Liver (tissue), 9 donors: ENCODE measurements around the gene SPDEF. TPM values are rescaled to one million over a fixed set of nuclear protein-coding genes. Genes with fewer than 3 reads are reported as not detected.

Source experiments
- DNase-seq: peaks from one replicate; pipeline ENCODE4 v3.0.0-alpha.2; 2017; ENCODE audit warnings: low spot score
- H3K27ac ChIP-seq, 2 donors: one replicate each; pipeline ENCODE4 v1.7.0; 2013; ENCODE audit warnings: inconsistent platforms in 2 of 2, low read length in 2 of 2, control low read depth in 1 of 2, low read depth in 1 of 2, mild to moderate bottlenecking in 1 of 2
- H3K27me3 ChIP-seq, 4 donors: one replicate each; pipeline versions ENCODE4 v1.6.1 to v1.7.0; 2013; ENCODE audit warnings: low read length in 3 of 4, inconsistent platforms in 1 of 4, mild to moderate bottlenecking in 1 of 4, moderate library complexity in 1 of 4; ENCODE audit not compliant: control insufficient read depth in 4 of 4, insufficient read depth in 4 of 4
- H3K36me3 ChIP-seq, 4 donors: one replicate each; pipeline versions ENCODE4 v1.6.1 to v1.7.0; 2013; ENCODE audit warnings: low read length in 3 of 4, mild to moderate bottlenecking in 3 of 4, low read depth in 1 of 4, moderate library complexity in 1 of 4; ENCODE audit not compliant: control insufficient read depth in 4 of 4, insufficient read depth in 3 of 4
- H3K4me1 ChIP-seq, 4 donors: one replicate each; pipeline versions ENCODE4 v1.6.1 to v1.7.0; 2013; ENCODE audit warnings: low read length in 3 of 4, mild to moderate bottlenecking in 3 of 4, moderate library complexity in 1 of 4; ENCODE audit not compliant: control insufficient read depth in 4 of 4, insufficient read depth in 4 of 4
- H3K4me3 ChIP-seq, 3 donors: one replicate each; pipeline versions ENCODE4 v1.6.1 to v1.7.0; 2013; ENCODE audit warnings: low read length in 3 of 3, control low read depth in 1 of 3, low read depth in 1 of 3, mild to moderate bottlenecking in 1 of 3
- H3K9ac ChIP-seq, 2 donors: one replicate each; pipeline ENCODE4 v1.7.0; 2013; ENCODE audit warnings: low read length in 2 of 2, mild to moderate bottlenecking in 2 of 2, moderate library complexity in 2 of 2, control low read depth in 1 of 2, low read depth in 1 of 2
- H3K9me3 ChIP-seq, 4 donors: one replicate each; pipeline versions ENCODE4 v1.6.1 to v1.7.0; 2013; ENCODE audit warnings: low read length in 3 of 4; ENCODE audit not compliant: control insufficient read depth in 4 of 4
- ATF3 ChIP-seq: IDR thresholded peaks from 2 replicates; pipeline ENCODE4 v1.6.1; 2016; ENCODE audit warnings: antibody characterized with exemption
- CTCF ChIP-seq: fragments of 150-350 bp; IDR thresholded peaks from 2 replicates; pipeline ENCODE4 v1.5.1; 2017; ENCODE audit warnings: improper control_type of control experiment, low read depth, low read length; ENCODE audit not compliant: missing input control
- EGR1 ChIP-seq, 2 donors: IDR thresholded peaks; 2 replicates each; pipeline ENCODE4 v1.6.1; 2016 to 2018; ENCODE audit warnings: antibody characterized with exemption in 2 of 2, low read depth in 2 of 2
- FOXA1 ChIP-seq: IDR thresholded peaks from 2 replicates; pipeline ENCODE4 v1.6.1; 2016; ENCODE audit warnings: antibody characterized with exemption
- FOXA2 ChIP-seq: IDR thresholded peaks from 2 replicates; pipeline ENCODE4 v1.6.1; 2016; ENCODE audit warnings: antibody characterized with exemption
- GABPA ChIP-seq, 2 donors: IDR thresholded peaks in 1 of 2; conservative IDR thresholded peaks in 1 of 2; 2 replicates each; pipeline ENCODE4 v1.6.1; 2016; ENCODE audit warnings: antibody characterized with exemption in 2 of 2, mild to moderate bottlenecking in 1 of 2, moderate library complexity in 1 of 2
- HNF4A ChIP-seq, 2 donors: conservative IDR thresholded peaks; 2 replicates each; pipeline ENCODE4 v1.6.1; 2016; ENCODE audit warnings: antibody characterized with exemption in 2 of 2, mild to moderate bottlenecking in 2 of 2
- JUND ChIP-seq, 2 donors: IDR thresholded peaks; 2 replicates each; pipeline ENCODE4 v1.6.1; 2016; ENCODE audit warnings: antibody characterized with exemption in 2 of 2
- MAX ChIP-seq: IDR thresholded peaks from 2 replicates; pipeline ENCODE4 v1.6.1; 2016; ENCODE audit warnings: antibody characterized with exemption
- NR2F2 ChIP-seq: IDR thresholded peaks from 2 replicates; pipeline ENCODE4 v1.6.1; 2016; ENCODE audit warnings: antibody characterized with exemption
- RAD21 ChIP-seq, 2 donors: IDR thresholded peaks; 2 replicates each; pipeline ENCODE4 v1.6.1; 2016; ENCODE audit warnings: antibody characterized with exemption in 2 of 2, mild to moderate bottlenecking in 2 of 2
- REST ChIP-seq: IDR thresholded peaks from 2 replicates; pipeline ENCODE4 v1.6.1; 2016; ENCODE audit warnings: antibody characterized with exemption, mild to moderate bottlenecking
- RXRA ChIP-seq, 2 donors: IDR thresholded peaks; 2 replicates each; pipeline ENCODE4 v1.6.1; 2017 to 2018; ENCODE audit warnings: antibody characterized with exemption in 2 of 2, mild to moderate bottlenecking in 1 of 2
- SP1 ChIP-seq: IDR thresholded peaks from 2 replicates; pipeline ENCODE4 v1.6.1; 2018; ENCODE audit warnings: antibody characterized with exemption, mild to moderate bottlenecking
- TAF1 ChIP-seq: conservative IDR thresholded peaks from 2 replicates; pipeline ENCODE4 v1.6.1; 2016; ENCODE audit warnings: antibody characterized with exemption, mild to moderate bottlenecking
- YY1 ChIP-seq: IDR thresholded peaks from 2 replicates; pipeline ENCODE4 v1.6.1; 2016; ENCODE audit warnings: antibody characterized with exemption, mild to moderate bottlenecking
- ZBTB33 ChIP-seq: IDR thresholded peaks from 2 replicates; pipeline ENCODE4 v1.6.1; 2016; ENCODE audit warnings: antibody characterized with exemption
- WGBS: extraction: QIAGEN DNeasy Blood & Tissue Kit; methylation state at CpG from one replicate; pipeline ENCODE4 v1.1.7; 2013; 5-methylcytosine and 5-hydroxymethylcytosine counted together
- polyA plus RNA-seq, 2 donors: library from polyadenylated mRNA; stranded (reverse) in 1 of 2; unstranded in 1 of 2; fragments of 200-250 nt in 1 of 2; fragments of >200 nt in 1 of 2; fragmentation: Nextera tagmentation in 1 of 2; extraction: Ambion mirVana in 1 of 2; gene quantifications; one replicate each; pipeline versions ENCODE4 v1.2.1 to v1.2.3, GENCODE V29; 2013 to 2015
- total RNA-seq, 2 donors: library from RNA; depleted of rRNA; stranded (reverse); fragments of >200 nt; gene quantifications; one replicate each; pipeline ENCODE4 v1.2.3, GENCODE V29; 2014
- donor health status: healthy.
- donor health status: healthy.
- donor health status: healthy.
- donor health status: healthy.
- donor health status: healthy.

The SPDEF gene
- total and polyA plus RNA-seq, 4 donors: 0.05 to 0.09 TPM; not detected in 2

- no peak for TF ChIP-seq NR2F2
- TF ChIP-seq ZBTB33: no peak
Observed at GRCh38 chr6:34587325-34587724, 31.2 kb upstream of the SPDEF start (continued).

GRCh38 chr6:34586327-34587040 lies 30.4 kb upstream of the SPDEF start:
- Histone ChIP-seq H3K4me1 (no peaks in the 10 kb centered on the region), H3K27me3 (no peaks in the 10 kb centered on the region), H3K9ac (no peak overlapping the region), H3K4me3 (no peak overlapping the region), H3K36me3 (peaks cover 6 to 23% (median 7%) of the 10 kb centered on the region in 4 donors), H3K9me3 (no peaks in the 10 kb centered on the region), H3K27ac (no peak overlapping the region)
- 84% methylated on average over 5 of the region's 5 CpGs for WGBS
- DNase-seq: no peak
- no peak for TF ChIP-seq GABPA (IDR thresholded peaks at IDR 0.05 in 1 of 2, conservative IDR thresholded peaks at IDR 0.05 in 1 of 2)
- no peak for TF ChIP-seq YY1
- no peak for TF ChIP-seq RXRA (IDR thresholded peaks at IDR 0.05)
- TF ChIP-seq FOXA1: no peak
- TF ChIP-seq TAF1: no peak
- no peak for TF ChIP-seq ATF3
- no peak for TF ChIP-seq NR2F2

GRCh38 chr6:34585512-34586061 lies 29.5 kb upstream of the SPDEF start:
- Histone ChIP-seq H3K9ac (no peak overlapping the region), H3K27ac (no peak overlapping the region), H3K4me1 (no peaks in the 10 kb centered on the region), H3K9me3 (no peaks in the 10 kb centered on the region), H3K36me3 (peaks cover 6 to 23% (median 7%) of the 10 kb centered on the region in 4 donors), H3K27me3 (no peaks in the 10 kb centered on the region), H3K4me3 (no peak overlapping the region)
- DNase-seq: no peak
- no peak for TF ChIP-seq ZBTB33
- TF ChIP-seq JUND (IDR thresholded peaks at IDR 0.05): no peak
- no peak for TF ChIP-seq FOXA1
- TF ChIP-seq MAX: no peak
- TF ChIP-seq EGR1 (IDR thresholded peaks at IDR 0.05; ENCODE audit: low read depth in 2 of 2): no peak
- TF ChIP-seq RXRA (IDR thresholded peaks at IDR 0.05): no peak
- no peak for TF ChIP-seq GABPA (IDR thresholded peaks at IDR 0.05 in 1 of 2, conservative IDR thresholded peaks at IDR 0.05 in 1 of 2)
- no peak for TF ChIP-seq TAF1
- no peak for TF ChIP-seq SP1
- no peak for TF ChIP-seq ATF3
- no peak for TF ChIP-seq RAD21 (IDR thresholded peaks at IDR 0.05)
- TF ChIP-seq FOXA2: no peak
- TF ChIP-seq CTCF: no peak
- no peak for TF ChIP-seq HNF4A (conservative IDR thresholded peaks at IDR 0.05)
- TF ChIP-seq REST: no peak
- no peak for TF ChIP-seq NR2F2
- TF ChIP-seq YY1: no peak
- 62% methylated on average over 4 of the region's 4 CpGs for WGBS
